T-helper 17 cell (primary cell): ENCODE data around the gene PDE6C. TPM values are rescaled to one million over a fixed set of nuclear protein-coding genes. Genes with fewer than 3 reads are reported as not detected.

Source experiments
- ATAC-seq: fragments of 150-1000 bp; cut with Tn5 transposase; 2 replicates; pipeline ENCODE4 v1.10.0; 2021; ENCODE audit warnings: mild to moderate bottlenecking, moderate library complexity
- DNase-seq, 3 donors: peaks; one replicate each; pipeline versions ENCODE4 v3.0.0 to v3.0.0-alpha.2; 2020 to 2021
- H3K9me3 ChIP-seq: one replicate; pipeline ENCODE4 v1.7.0; 2013; ENCODE audit warnings: low read length, mild to moderate bottlenecking; ENCODE audit not compliant: control insufficient read depth, poor library complexity, severe bottlenecking
- H3K27ac Mint-ChIP-seq: one replicate; pipeline ENCODE4 v1.8.0; 2022; ENCODE audit warnings: mild to moderate bottlenecking, moderate library complexity, mixed read lengths
- H3K27me3 Mint-ChIP-seq: one replicate; pipeline ENCODE4 v1.8.0; 2022; ENCODE audit warnings: mixed read lengths
- H3K36me3 Mint-ChIP-seq: one replicate; pipeline ENCODE4 v1.8.0; 2022; ENCODE audit warnings: low read depth, mixed read lengths
- H3K4me1 Mint-ChIP-seq: one replicate; pipeline ENCODE4 v1.8.0; 2022; ENCODE audit warnings: mild to moderate bottlenecking, mixed read lengths
- H3K4me3 Mint-ChIP-seq: one replicate; pipeline ENCODE4 v1.8.0; 2022; ENCODE audit warnings: mild to moderate bottlenecking, moderate library complexity, mixed read lengths
- total RNA-seq, 4 donors: library from RNA in 2 of 4; stranded (reverse) in 2 of 4; gene quantifications; one replicate each; pipeline ENCODE4 v1.2.3 and lab custom pipeline; 2022 to 2026

Gene PDE6C
- total RNA-seq, 2 donors from 2014 or later, result not detected

GRCh38 chr10:93579985-93580711 lies 32.2 kb upstream of the PDE6C start:
- Mint-ChIP-seq H3K4me3 (no peak overlapping the region), H3K27ac (no peak overlapping the region), H3K4me1 (no peaks in the 10 kb centered on the region), H3K27me3 (peaks cover 16% of the 10 kb centered on the region), H3K36me3 (peaks cover 2% of the 10 kb centered on the region)
- DNase-seq (no peak), ATAC-seq (no peak)
- H3K9me3 ChIP-seq, result no peaks in the 10 kb centered on the region

DNA sequence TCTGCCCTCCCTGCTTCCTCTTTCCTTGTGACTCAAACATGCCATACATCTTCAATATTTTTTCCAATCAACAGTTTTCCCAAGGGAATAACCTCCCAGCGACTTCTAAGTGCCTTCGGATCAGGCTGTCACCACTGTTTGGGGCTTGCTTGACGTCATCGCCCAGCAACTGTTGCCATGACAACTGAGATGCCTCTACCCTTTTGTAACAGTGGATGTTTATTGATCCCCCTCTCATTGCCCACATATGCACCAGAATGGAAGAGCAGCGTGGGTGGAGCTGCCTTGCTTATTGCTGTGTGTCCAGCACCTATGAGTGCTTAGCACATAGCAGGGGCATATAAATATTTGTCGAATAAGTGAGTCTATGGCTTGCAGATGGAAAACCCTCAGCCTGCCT lies 31.5 kb upstream of the PDE6C start:
- Mint-ChIP-seq H3K27me3 (peaks cover 9% of the 10 kb centered on the region), H3K4me1 (no peaks in the 10 kb centered on the region), H3K27ac (no peak overlapping the region), H3K4me3 (no peak overlapping the region), H3K36me3 (peaks cover 2% of the 10 kb centered on the region)
- no peak for ATAC-seq
- no peak for DNase-seq
- H3K9me3 ChIP-seq, result no peaks in the 10 kb centered on the region

DNA sequence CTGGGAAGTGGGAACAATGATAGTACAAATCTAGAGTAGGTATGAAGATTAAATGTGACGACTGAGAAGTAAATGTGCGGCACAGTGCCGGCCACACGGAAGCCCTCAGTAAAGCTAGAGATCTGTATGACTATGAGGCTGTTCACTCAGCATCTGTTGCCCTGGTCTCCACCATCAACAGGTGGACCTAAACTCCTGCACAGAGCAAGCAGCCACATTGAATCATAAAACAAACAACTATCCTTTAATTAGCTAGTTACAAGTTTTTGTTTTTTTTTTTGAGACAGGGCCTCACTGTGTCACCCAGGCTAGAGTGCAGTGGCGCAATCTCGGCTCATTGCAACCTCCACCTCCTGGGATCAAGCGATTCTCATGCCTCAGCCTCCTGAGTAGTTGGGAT lies 27.9 kb upstream of the PDE6C start:
- no peaks in the 10 kb centered on the region for H3K9me3 ChIP-seq
- H3K4me1 Mint-ChIP-seq, result no peaks in the 10 kb centered on the region
- no peaks in the 10 kb centered on the region for H3K36me3 Mint-ChIP-seq
- peaks cover 10% of the 10 kb centered on the region for H3K27me3 Mint-ChIP-seq
- H3K27ac Mint-ChIP-seq, result no peak overlapping the region
- no peak for ATAC-seq
- no peak for DNase-seq
- no peak overlapping the region for H3K4me3 Mint-ChIP-seq

DNA sequence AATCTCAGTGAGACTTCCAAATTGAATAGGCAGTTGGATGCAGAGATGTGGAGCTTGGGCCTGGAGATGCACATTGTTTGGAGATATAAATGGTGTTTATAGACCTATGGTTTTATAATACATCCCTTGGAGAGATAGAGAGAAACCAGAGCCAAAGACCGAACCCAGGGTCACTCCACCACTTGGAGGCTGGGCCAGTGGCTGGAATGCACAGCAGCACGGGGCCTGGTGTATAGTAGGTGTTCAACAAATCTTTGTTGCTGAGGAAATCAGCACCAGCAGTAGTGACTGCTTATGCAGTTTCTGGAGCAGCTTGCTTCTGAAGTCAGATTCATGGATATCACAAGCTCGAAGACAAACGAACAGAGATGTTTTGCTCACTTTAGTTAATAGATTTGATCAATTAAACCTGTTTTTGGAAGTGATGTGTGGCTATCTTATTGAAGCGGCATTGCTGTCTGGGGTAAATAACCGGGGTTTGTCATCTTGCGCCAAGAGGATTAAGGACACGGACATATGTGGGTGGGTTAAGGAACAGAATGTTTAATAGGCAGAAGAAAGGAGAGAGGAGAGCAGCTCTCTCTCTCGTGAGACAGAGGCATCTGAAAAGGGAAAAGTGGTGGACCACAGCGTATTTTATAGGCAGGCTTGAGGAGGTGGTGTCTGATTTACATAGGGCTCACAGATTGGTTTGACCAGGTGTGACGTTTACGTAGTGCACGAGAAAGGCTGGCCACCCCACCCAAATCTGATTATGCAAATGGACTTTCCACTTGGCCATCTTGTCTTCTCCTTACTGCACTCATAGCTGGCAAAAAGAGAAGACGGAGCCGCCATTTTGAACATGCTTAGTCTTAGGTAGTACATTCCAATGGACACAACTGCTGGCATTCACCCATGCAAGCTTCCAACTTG lies 22.4 kb upstream of the PDE6C start:
- no peaks in the 10 kb centered on the region for H3K36me3 Mint-ChIP-seq
- ATAC-seq (no peak), DNase-seq (no peak)
- no peak overlapping the region for H3K4me3 Mint-ChIP-seq
- peaks cover 31% of the 10 kb centered on the region for H3K27me3 Mint-ChIP-seq
- H3K9me3 ChIP-seq, result no peaks in the 10 kb centered on the region
- no peaks in the 10 kb centered on the region for H3K4me1 Mint-ChIP-seq
- H3K27ac Mint-ChIP-seq, result no peak overlapping the region

DNA sequence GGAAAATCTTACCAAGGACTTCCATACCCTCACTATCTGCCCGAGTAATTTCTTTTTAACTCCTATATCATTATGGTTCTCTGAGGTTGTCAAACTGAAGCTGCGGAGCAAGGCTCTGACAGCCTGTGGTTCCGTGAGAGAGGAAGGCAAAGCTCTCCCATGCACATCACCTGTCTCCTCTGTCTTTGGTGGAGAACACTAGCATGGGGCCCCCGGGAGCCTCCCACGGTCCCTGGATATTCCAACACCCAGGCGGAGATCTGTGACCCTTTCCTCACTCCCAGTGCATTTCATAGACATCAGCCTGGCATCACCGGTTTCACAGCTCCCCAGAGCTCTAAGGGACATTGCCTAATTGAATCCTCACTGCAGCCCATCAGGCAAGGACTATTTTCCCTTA lies 21.7 kb upstream of the PDE6C start:
- ATAC-seq, result no peak
- Mint-ChIP-seq H3K4me3 (no peak overlapping the region), H3K27ac (no peak overlapping the region), H3K36me3 (no peaks in the 10 kb centered on the region), H3K27me3 (peaks cover 32% of the 10 kb centered on the region), H3K4me1 (no peaks in the 10 kb centered on the region)
- no peak for DNase-seq
- H3K9me3 ChIP-seq, result no peaks in the 10 kb centered on the region

GRCh38 chr10:93591065-93591808 lies 21.1 kb upstream of the PDE6C start:
- no peaks in the 10 kb centered on the region for H3K4me1 Mint-ChIP-seq

DNA sequence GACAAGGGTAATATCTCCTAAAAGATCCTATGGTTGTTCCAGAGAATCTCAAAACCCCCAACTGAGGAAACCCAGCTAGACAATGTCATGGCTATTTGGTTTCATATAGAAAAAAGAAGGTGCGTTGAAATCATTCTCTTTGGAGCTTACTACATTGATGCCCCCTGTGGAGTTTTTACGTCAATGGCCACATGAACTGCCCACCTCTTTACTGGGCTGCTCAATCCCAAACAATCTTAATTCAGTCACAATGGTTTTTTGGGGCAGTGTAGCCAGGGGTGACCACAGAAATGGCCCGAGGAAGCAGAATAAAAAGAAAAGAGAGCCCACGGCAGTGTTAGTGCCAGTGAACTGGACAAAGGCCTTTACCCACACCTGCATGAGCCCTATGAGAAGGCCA lies 19.1 kb upstream of the PDE6C start:
- no peaks in the 10 kb centered on the region for H3K36me3 Mint-ChIP-seq
- DNase-seq (no peak), ATAC-seq (no peak)
- no peaks in the 10 kb centered on the region for H3K9me3 ChIP-seq
- H3K4me3 Mint-ChIP-seq, result no peak overlapping the region
- H3K27ac Mint-ChIP-seq, result no peak overlapping the region
- H3K4me1 Mint-ChIP-seq, result no peaks in the 10 kb centered on the region
- H3K27me3 Mint-ChIP-seq, result peaks cover 38% of the 10 kb centered on the region

More at GRCh38 chr10:93591065-93591808, 21.1 kb upstream of the PDE6C start:
- H3K4me3 Mint-ChIP-seq, result no peak overlapping the region
- H3K36me3 Mint-ChIP-seq, result no peaks in the 10 kb centered on the region
- ATAC-seq (no peak), DNase-seq (no peak)
- H3K27ac Mint-ChIP-seq, result no peak overlapping the region
- H3K9me3 ChIP-seq, result no peaks in the 10 kb centered on the region
- H3K27me3 Mint-ChIP-seq, result peaks cover 32% of the 10 kb centered on the region

DNA sequence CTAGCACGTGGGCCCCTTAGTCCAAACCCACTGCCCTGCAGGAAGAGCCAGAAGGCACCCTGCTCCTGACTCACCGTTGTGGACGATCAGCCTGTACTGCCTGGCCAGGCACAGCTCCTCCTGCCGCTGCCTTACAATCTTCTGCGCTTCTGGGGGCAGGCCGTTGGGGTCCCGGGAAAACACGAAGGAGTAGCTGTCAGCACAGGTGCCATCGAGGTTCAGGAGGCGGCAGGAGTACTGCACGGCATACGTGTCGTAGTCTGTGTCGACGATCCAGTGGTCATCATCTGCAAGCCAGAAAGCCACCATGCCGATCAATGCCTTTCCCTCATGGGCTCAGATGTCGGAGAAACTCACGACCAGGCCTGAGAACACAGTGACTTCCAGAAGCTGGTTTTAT lies 18.6 kb upstream of the PDE6C start:
- no peak overlapping the region for H3K4me3 Mint-ChIP-seq
- H3K27me3 Mint-ChIP-seq, result peaks cover 34% of the 10 kb centered on the region
- no peak for DNase-seq
- H3K36me3 Mint-ChIP-seq, result no peaks in the 10 kb centered on the region
- H3K4me1 Mint-ChIP-seq, result no peaks in the 10 kb centered on the region
- ATAC-seq, result no peak
- no peak overlapping the region for H3K27ac Mint-ChIP-seq
- H3K9me3 ChIP-seq, result no peaks in the 10 kb centered on the region

DNA sequence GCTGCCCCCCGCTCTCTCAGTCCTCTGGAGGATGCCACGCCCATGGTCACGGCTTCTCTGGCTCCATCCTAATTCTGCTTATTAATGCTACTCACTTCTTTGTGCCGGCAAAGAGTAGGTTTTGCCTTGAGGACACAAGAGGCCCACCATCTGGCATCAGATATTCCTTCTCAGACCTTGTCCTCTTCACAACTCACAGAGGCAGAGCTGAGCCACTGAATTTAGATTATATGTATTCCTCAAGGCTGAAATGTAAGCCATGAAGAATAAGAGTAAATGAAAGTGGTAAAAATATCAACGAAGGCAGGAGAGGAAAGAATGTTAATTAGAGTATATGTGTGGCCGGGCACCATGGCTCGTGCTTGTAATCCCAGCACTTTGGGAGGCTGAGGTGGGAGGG lies 17.8 kb upstream of the PDE6C start:
- H3K9me3 ChIP-seq, result no peaks in the 10 kb centered on the region
- Mint-ChIP-seq H3K4me3 (no peak overlapping the region), H3K36me3 (no peaks in the 10 kb centered on the region), H3K27me3 (peaks cover 31% of the 10 kb centered on the region), H3K27ac (no peak overlapping the region), H3K4me1 (no peaks in the 10 kb centered on the region)
- ATAC-seq (no peak), DNase-seq (no peak)

DNA sequence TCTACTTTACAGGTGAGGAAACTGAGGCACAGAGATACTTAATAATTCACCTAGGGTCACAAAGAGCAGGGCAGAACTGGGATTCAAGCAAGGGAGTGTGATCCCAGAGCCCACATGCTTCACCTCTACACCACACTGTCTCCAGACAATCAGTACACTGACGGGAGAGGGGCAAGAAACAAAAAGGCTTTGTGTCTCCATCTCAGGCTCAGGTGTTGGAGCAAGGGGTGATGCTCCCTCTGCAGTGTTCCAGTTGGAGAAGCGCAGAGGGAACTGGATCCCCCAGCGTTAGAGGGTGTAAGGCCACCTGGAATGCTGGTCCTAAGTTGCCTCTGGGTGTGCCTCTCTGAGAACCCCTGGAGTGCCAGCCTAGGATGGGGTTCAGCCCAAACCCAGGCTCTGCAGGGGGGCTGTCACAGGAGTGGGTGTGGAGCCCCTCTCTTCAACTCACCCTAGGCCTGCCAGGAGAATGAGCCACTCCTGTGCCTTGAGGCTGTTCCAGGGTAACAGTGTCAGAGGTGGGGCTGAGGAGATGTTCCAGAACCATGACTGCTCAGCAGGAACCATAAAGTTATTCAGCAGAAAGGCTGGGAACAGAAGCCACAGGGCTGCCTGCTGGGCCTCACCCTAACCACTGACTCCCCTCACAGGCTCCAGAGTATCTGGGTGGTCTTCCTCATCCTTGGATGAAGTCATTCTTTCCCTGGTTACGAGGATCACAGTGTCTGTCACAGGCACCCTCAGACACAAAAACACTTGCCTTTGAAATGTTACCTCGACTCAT lies 16.8 kb upstream of the PDE6C start:
- peaks cover 2% of the 10 kb centered on the region for H3K36me3 Mint-ChIP-seq

DNA sequence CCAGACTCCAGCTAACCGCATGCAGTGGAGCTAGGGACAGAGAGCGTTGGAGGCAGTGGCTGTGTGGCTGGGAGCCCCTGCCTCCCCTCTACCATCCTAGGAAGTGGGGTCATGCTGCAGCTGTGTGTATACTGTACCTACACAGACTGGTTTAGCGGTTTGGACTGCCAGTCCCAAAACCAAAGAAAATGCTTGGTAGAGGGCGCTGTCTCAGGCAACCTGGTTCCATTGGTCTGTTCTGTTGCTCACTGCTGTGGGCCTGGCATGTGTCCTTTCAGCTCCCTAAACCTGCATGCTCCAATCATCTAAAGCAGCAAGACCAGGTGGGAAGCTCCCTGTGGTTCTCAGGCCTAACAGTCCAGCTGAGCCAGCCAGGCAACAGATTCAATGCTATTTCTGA lies 15.8 kb upstream of the PDE6C start:
- Mint-ChIP-seq H3K36me3 (peaks cover 2% of the 10 kb centered on the region), H3K27ac (no peak overlapping the region), H3K27me3 (peaks cover 28% of the 10 kb centered on the region), H3K4me3 (no peak overlapping the region), H3K4me1 (no peaks in the 10 kb centered on the region)
- DNase-seq (no peak), ATAC-seq (no peak)
- H3K9me3 ChIP-seq, result no peaks in the 10 kb centered on the region

More for the DNA sequence above, 16.8 kb upstream of the PDE6C start:
- ATAC-seq (no peak), DNase-seq (no peak)
- Mint-ChIP-seq H3K27ac (no peak overlapping the region), H3K4me1 (no peaks in the 10 kb centered on the region), H3K4me3 (no peak overlapping the region), H3K27me3 (peaks cover 34% of the 10 kb centered on the region)
- no peaks in the 10 kb centered on the region for H3K9me3 ChIP-seq

GRCh38 chr10:93597075-93597599 lies 15.2 kb upstream of the PDE6C start:
- DNase-seq (no peak), ATAC-seq (no peak)
- Mint-ChIP-seq H3K36me3 (peaks cover 2% of the 10 kb centered on the region), H3K4me3 (no peak overlapping the region), H3K27me3 (peaks cover 31% of the 10 kb centered on the region), H3K27ac (no peak overlapping the region), H3K4me1 (peaks cover 2% of the 10 kb centered on the region)
- no peaks in the 10 kb centered on the region for H3K9me3 ChIP-seq
